SU-DHL-6 (cell line): ENCODE measurements around the gene LLGL2.

Experiments
- H2AFZ ChIP-seq: fragments of 200-600 bp; sonication (generic); 2 replicates; pipeline ENCODE4 v1.6.1; 2014; ENCODE audit warnings: low read depth, mild to moderate bottlenecking, moderate library complexity, mixed read lengths, antibody characterized with exemption, low read length; ENCODE audit not compliant: severe bottlenecking
- H3F3A ChIP-seq: fragments of 200-600 bp; shearing (Covaris generic); 2 replicates; pipeline ENCODE4 v1.6.0; 2016; ENCODE audit warnings: antibody characterized with exemption, mild to moderate bottlenecking; ENCODE audit not compliant: insufficient read depth
- H3K27ac ChIP-seq: fragments of 200-600 bp; sonication (generic); 2 replicates; pipeline ENCODE4 v1.5.1; 2016; ENCODE audit warnings: low read depth, mild to moderate bottlenecking, low read length, moderate library complexity, mixed read lengths
- H3K27me3 ChIP-seq: fragments of 200-600 bp; sonication (generic), shearing (Covaris generic); 2 replicates; pipeline ENCODE4 v1.6.0; 2014; ENCODE audit warnings: mild to moderate bottlenecking, low read length
- H3K36me3 ChIP-seq: fragments of 200-600 bp; sonication (generic); 2 replicates; pipeline ENCODE4 v1.6.1; 2014; ENCODE audit warnings: mild to moderate bottlenecking, low read length, mixed read lengths
- H3K4me2 ChIP-seq: fragments of 300-600, 200-600 bp; shearing (Covaris generic), sonication (generic); 2 replicates; pipeline ENCODE4 v1.6.0; 2014; ENCODE audit warnings: low read length, low read depth, mild to moderate bottlenecking; ENCODE audit not compliant: poor library complexity, severe bottlenecking
- H3K4me3 ChIP-seq: fragments of 200-600 bp; sonication (generic); 2 replicates; pipeline ENCODE4 v1.5.1; 2014; ENCODE audit warnings: antibody characterized with exemption, low read length, mild to moderate bottlenecking, mixed read lengths; ENCODE audit not compliant: insufficient read depth, poor library complexity, severe bottlenecking
- H3K79me2 ChIP-seq: fragments of 200-600 bp; sonication (generic); 2 replicates; pipeline ENCODE4 v1.6.1; 2014; ENCODE audit warnings: mild to moderate bottlenecking, low read length, moderate library complexity; ENCODE audit not compliant: insufficient read depth
- H3K9ac ChIP-seq: fragments of 200-600 bp; sonication (generic); 2 replicates; pipeline ENCODE4 v1.7.0; 2014; ENCODE audit warnings: mild to moderate bottlenecking, low read length
- H3K9me2 ChIP-seq: fragments of 200-600 bp; sonication (generic); replicated peaks from 2 replicates; pipeline ENCODE4 v1.6.1; 2014; ENCODE audit warnings: low read length; ENCODE audit not compliant: insufficient read depth
- H3K9me3 ChIP-seq: fragments of 200-600 bp; sonication (generic); 2 replicates; pipeline ENCODE4 v1.6.1; 2014; ENCODE audit warnings: low read length, mixed read lengths; ENCODE audit not compliant: insufficient read depth
- H4K20me1 ChIP-seq: fragments of 200-600 bp; sonication (generic); 2 replicates; pipeline ENCODE4 v1.6.1; 2014; ENCODE audit warnings: low read depth, mild to moderate bottlenecking, antibody characterized with exemption, low read length, moderate library complexity, mixed read lengths
- EZH2phosphoT487 ChIP-seq: fragments of 200-600 bp; sonication (generic), shearing (Covaris generic); conservative IDR thresholded peaks from 2 replicates; pipeline ENCODE4 v1.6.1; 2018; ENCODE audit warnings: mild to moderate bottlenecking, antibody characterized with exemption, low read length, moderate library complexity, mixed read lengths
- TF ChIP-seq, protein P1 (sequence below): fragments of 200-600 bp; sonication (generic); IDR thresholded peaks from one replicate; pipeline ENCODE4 v1.5.1; 2017; ENCODE audit warnings: antibody characterized with exemption, mild to moderate bottlenecking, low read length, moderate library complexity; ENCODE audit not compliant: insufficient read depth, poor library complexity, severe bottlenecking

LLGL2 gene

DNA sequence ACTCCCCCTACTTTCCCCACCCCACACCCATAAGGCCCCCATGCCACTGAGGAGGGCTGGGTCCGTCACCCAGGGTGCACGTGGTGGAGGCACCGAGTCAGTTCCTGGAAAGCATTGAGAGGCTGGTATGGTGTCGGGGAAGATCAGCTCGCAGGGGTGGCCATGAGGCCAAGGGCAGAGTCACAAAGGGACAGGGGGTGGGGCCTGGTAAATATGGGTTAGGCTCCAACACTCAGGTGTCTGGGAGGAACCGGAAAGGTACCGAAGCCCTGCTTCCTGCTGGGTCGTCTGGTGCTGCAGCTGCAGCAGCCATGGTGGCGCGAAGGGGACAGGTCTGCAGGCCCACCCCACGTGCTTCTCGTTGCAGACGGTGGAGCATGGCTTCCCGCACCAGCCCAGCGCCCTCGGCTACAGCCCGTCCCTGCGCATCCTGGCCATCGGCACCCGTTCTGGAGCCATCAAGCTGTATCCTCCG is 30.2 kb downstream of the LLGL2 start:
- Histone ChIP-seq H3K27ac (no peak overlapping the region), H3K27me3 (no peaks in the 10 kb centered on the region), H3K9ac (no peak overlapping the region), H3K36me3 (no peaks in the 10 kb centered on the region), H3K9me3 (no peaks in the 10 kb centered on the region), H4K20me1 (no peaks in the 10 kb centered on the region), H3K4me2 (no peak overlapping the region), H2AFZ (no peak overlapping the region), H3K4me3 (no peak overlapping the region), H3K9me2 (no peaks in the 10 kb centered on the region), H3K79me2 (no peaks in the 10 kb centered on the region), H3F3A (no peaks in the 10 kb centered on the region)
- TF ChIP-seq, protein P1, sequence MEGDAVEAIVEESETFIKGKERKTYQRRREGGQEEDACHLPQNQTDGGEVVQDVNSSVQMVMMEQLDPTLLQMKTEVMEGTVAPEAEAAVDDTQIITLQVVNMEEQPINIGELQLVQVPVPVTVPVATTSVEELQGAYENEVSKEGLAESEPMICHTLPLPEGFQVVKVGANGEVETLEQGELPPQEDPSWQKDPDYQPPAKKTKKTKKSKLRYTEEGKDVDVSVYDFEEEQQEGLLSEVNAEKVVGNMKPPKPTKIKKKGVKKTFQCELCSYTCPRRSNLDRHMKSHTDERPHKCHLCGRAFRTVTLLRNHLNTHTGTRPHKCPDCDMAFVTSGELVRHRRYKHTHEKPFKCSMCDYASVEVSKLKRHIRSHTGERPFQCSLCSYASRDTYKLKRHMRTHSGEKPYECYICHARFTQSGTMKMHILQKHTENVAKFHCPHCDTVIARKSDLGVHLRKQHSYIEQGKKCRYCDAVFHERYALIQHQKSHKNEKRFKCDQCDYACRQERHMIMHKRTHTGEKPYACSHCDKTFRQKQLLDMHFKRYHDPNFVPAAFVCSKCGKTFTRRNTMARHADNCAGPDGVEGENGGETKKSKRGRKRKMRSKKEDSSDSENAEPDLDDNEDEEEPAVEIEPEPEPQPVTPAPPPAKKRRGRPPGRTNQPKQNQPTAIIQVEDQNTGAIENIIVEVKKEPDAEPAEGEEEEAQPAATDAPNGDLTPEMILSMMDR, result no peak
- no peak for TF ChIP-seq EZH2phosphoT487

DNA sequence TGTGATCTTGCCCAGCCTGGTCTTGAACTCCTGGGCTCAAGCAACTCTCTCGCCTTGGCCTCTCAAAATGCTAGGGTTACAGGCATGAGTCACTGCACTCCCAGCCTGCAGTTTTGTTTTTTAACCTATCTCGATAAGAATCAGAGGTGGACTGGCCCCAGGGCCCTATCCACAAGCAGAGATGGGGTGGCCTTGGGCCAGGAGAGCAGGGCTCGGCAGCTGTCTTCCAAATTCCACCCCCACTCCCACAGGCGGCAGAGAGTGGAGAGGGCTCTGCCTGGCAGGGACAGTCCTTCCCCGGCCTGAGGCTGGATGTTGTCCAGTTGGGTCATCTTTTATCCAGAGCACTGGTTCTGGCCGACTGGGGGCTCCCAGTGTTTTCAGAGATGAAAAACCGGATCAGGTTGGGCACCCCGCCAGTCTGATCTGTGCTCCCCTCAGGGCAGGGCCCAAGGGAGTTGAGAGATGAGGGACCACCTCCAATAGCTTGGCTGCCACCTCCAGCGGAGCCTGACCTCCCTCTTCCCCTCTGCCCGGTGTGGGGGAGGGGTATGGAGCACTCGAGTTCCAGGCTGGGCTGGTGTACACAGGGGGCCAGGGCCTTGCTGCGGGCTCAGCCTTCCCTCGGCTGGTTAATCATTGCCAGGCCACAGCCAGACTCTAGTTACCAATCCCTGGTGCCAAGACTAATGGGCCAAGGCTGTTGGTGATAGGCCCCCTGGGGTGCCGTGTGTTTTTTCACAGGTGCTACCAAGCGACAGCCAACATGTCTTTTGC is 31.8 kb downstream of the LLGL2 start:
- Histone ChIP-seq H3K9me2 (no peaks in the 10 kb centered on the region), H3K27ac (no peak overlapping the region), H4K20me1 (no peaks in the 10 kb centered on the region), H2AFZ (no peak overlapping the region), H3K4me3 (no peak overlapping the region), H3K27me3 (no peaks in the 10 kb centered on the region), H3K4me2 (no peak overlapping the region), H3K79me2 (no peaks in the 10 kb centered on the region), H3K36me3 (no peaks in the 10 kb centered on the region), H3K9ac (no peak overlapping the region), H3K9me3 (no peaks in the 10 kb centered on the region), H3F3A (no peaks in the 10 kb centered on the region)
- TF ChIP-seq EZH2phosphoT487, result no peak
- TF ChIP-seq, protein P1, result no peak

DNA sequence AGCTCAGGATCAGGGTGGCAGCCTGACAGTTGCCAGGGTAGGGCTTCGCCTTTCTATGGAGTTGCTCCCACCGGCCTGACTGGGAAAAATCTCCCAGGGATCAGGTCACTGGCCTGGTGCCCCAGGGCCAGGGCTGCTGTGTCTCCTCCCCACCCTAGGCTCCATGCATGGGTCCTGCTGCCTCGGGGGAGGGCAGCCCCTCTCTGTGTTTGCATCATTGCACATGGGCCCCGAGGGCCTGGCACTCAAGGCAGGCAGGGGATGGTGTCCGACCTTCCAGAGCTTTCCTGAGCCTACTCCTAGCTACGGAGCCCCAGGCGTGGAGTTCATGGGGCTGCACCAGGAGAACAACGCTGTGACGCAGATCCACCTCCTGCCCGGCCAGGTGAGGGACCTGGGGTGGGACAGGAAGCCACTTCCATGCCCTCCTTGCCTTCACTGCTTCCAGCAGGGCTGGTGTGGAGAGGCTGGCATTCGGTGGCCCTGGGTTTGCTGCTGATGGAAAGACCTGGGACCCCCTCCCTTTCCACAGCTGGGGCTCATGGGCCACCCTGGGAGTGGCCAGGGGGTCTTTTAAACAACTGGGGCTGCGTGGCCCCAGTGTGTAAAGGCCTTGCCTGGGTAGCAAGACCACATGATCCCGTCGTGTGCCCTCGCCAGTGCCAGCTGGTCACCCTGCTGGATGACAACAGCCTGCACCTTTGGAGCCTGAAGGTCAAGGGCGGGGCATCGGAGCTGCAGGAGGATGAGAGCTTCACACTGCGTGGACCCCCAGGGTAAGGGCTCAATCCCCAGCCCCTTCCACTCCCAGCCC is 32.6 kb downstream of the LLGL2 start:
- Histone ChIP-seq H3K27ac (no peak overlapping the region), H3K4me2 (no peak overlapping the region), H2AFZ (no peak overlapping the region)

More for the DNA sequence above, 32.6 kb downstream of the LLGL2 start:
- Histone ChIP-seq H3K27me3 (no peaks in the 10 kb centered on the region), H3F3A (no peaks in the 10 kb centered on the region), H3K9me3 (no peaks in the 10 kb centered on the region), H3K9ac (no peak overlapping the region), H4K20me1 (no peaks in the 10 kb centered on the region), H3K4me3 (no peak overlapping the region), H3K36me3 (no peaks in the 10 kb centered on the region), H3K9me2 (no peaks in the 10 kb centered on the region), H3K79me2 (no peaks in the 10 kb centered on the region)
- TF ChIP-seq EZH2phosphoT487, result no peak
- TF ChIP-seq, protein P1, result no peak
